SKM-1 (cell line): ENCODE measurements around the gene ZKSCAN4.

ENCODE experiments used
- DNase-seq: peaks from one replicate; lab custom pipeline; 2025; ENCODE audit not compliant: unreplicated experiment; lab: John Stamatoyannopoulos, UW

ZKSCAN4 gene

GRCh38 chr6:28250747-28251146 lies 1.3 kb downstream of the ZKSCAN4 start:
- no peak for DNase-seq

GRCh38 chr6:28248916-28249315 lies 3.2 kb downstream of the ZKSCAN4 start:
- DNase-seq, result no peak

- no peak for DNase-seq
Observed at GRCh38 chr6:28245206-28245941, 6.7 kb downstream of the ZKSCAN4 start.

GRCh38 chr6:28243946-28244345 lies 8.1 kb downstream of the ZKSCAN4 start:
- DNase-seq, result no peak

GRCh38 chr6:28240471-28240870 lies 11.6 kb downstream of the ZKSCAN4 start:
- DNase-seq, result no peak

GRCh38 chr6:28239636-28240035 lies 12.4 kb downstream of the ZKSCAN4 start:
- DNase-seq, result no peak

- DNase-seq, result no peak
Observed at GRCh38 chr6:28235912-28236452, 16.1 kb downstream of the ZKSCAN4 start.

- no peak for DNase-seq
Observed at GRCh38 chr6:28232785-28233184, 19.3 kb downstream of the ZKSCAN4 start.

- DNase-seq, result no peak
Observed at GRCh38 chr6:28226460-28226859, 25.6 kb downstream of the ZKSCAN4 start.

- DNase-seq, result no peak
Observed at GRCh38 chr6:28225056-28225834, 26.8 kb downstream of the ZKSCAN4 start, which contains the start of gene ZSCAN9. TSS of gene ZSCAN9 (plus strand) at chr6:28225275. CDS start at chr6:28227085, 1,810 bp downstream.

GRCh38 chr6:28224131-28225055 lies 27.7 kb downstream of the ZKSCAN4 start:
- DNase-seq, result no peak

GRCh38 chr6:28220257-28221133 lies 31.6 kb downstream of the ZKSCAN4 start:
- no peak for DNase-seq

GRCh38 chr6:28218312-28219248 lies 33.5 kb downstream of the ZKSCAN4 start:
- no peak for DNase-seq

GRCh38 chr6:28217890-28218289 lies 34.2 kb downstream of the ZKSCAN4 start:
- DNase-seq, result no peak

- DNase-seq, result no peak
Observed at GRCh38 chr6:28215425-28215824, 36.6 kb downstream of the ZKSCAN4 start.

- DNase-seq, result no peak
Observed at GRCh38 chr6:28213213-28213523, 38.9 kb downstream of the ZKSCAN4 start.

GRCh38 chr6:28212510-28213212 lies 39.4 kb downstream of the ZKSCAN4 start:
- DNase-seq, result no peak

GRCh38 chr6:28211840-28212509 lies 40.1 kb downstream of the ZKSCAN4 start:
- no peak for DNase-seq
